Limb (tissue), 2 donors: Measurements from ENCODE around the gene TLE3.
A peak's percentile ranks its signal among the peaks of the same experiment; 100 is the strongest.

Source experiments
- DNase-seq, 2 donors: peaks; one replicate each; pipeline ENCODE4 v3.0.0-alpha.2; 2016; ENCODE audit errors: extremely low spot score in 2 of 2

The TLE3 gene

GRCh38 chr15:70032509-70032908 lies 65.2 kb downstream of the TLE3 start:
- DNase-seq: no peak

GRCh38 chr15:70031713-70032112 lies 66.0 kb downstream of the TLE3 start:
- no peak for DNase-seq

GRCh38 chr15:70031261-70031660 lies 66.5 kb downstream of the TLE3 start:
- DNase-seq: no peak

- no peak for DNase-seq
These were observed 66.9 kb downstream of the TLE3 start for GRCh38 chr15:70030851-70031250.

- DNase-seq: no peak
These were observed 68.4 kb downstream of the TLE3 start for GRCh38 chr15:70029297-70029701.

GRCh38 chr15:70027518-70027917 lies 70.2 kb downstream of the TLE3 start:
- DNase-seq: no peak

- DNase-seq: no peak
These were observed 70.7 kb downstream of the TLE3 start for GRCh38 chr15:70026991-70027390.

- DNase-seq: no peak
These were observed 72.1 kb downstream of the TLE3 start for GRCh38 chr15:70025413-70026296.

- no peak for DNase-seq
These were observed 73.2 kb downstream of the TLE3 start for GRCh38 chr15:70024521-70024920.

GRCh38 chr15:70023769-70024491 lies 73.8 kb downstream of the TLE3 start:
- peak in 1 of 2 donors; percentile 28 for DNase-seq

GRCh38 chr15:70023064-70023768 lies 74.5 kb downstream of the TLE3 start:
- no peak for DNase-seq

- no peak for DNase-seq
These were observed 77.5 kb downstream of the TLE3 start for GRCh38 chr15:70020229-70020628.

- no peak for DNase-seq
These were observed 78.8 kb downstream of the TLE3 start for GRCh38 chr15:70018646-70019600.

GRCh38 chr15:70017801-70018200 lies 79.9 kb downstream of the TLE3 start:
- no peak for DNase-seq

GRCh38 chr15:70017025-70017424 lies 80.7 kb downstream of the TLE3 start:
- no peak for DNase-seq

GRCh38 chr15:70016511-70016994 lies 81.2 kb downstream of the TLE3 start:
- no peak for DNase-seq

GRCh38 chr15:70014860-70015490 lies 82.7 kb downstream of the TLE3 start:
- no peak for DNase-seq

GRCh38 chr15:70014331-70014730 lies 83.4 kb downstream of the TLE3 start:
- no peak for DNase-seq

GRCh38 chr15:70013656-70014313 lies 83.9 kb downstream of the TLE3 start:
- no peak for DNase-seq

GRCh38 chr15:70012895-70013294 lies 84.8 kb downstream of the TLE3 start:
- no peak for DNase-seq
